K562 (cell line): ENCODE data around the gene AMBRA1. TPM values are rescaled to one million over a fixed set of nuclear protein-coding genes. Genes with fewer than 3 reads are reported as not detected.
A peak's percentile ranks its signal among the peaks of the same experiment; 100 is the strongest.

Experiments
- BACH1 ChIP-seq: fragments of 200-800 bp; sonication (Bioruptor generic); IDR thresholded peaks from 2 replicates; pipeline ENCODE4 v1.6.1; 2016; ENCODE audit warnings: missing genetic modification characterization, missing compliant biosample characterization
- ETV5 ChIP-seq: sonication (generic); formaldehyde crosslinking; IDR thresholded peaks from 2 replicates; pipeline ENCODE4 v1.4.0; 2020; ENCODE audit warnings: low read depth, mild to moderate bottlenecking, missing genetic modification reagents
- PHB ChIP-seq: fragments of 250-450 bp; sonication (Bioruptor Pico); IDR thresholded peaks from 2 replicates; pipeline ENCODE4 v1.5.0; 2021
- PML ChIP-seq: IDR thresholded peaks from 2 replicates; pipeline ENCODE4 v1.6.1; 2012; ENCODE audit warnings: low read length, inconsistent platforms
- SRF ChIP-seq, 2 experiments: fragments of 250-450, 450-650 bp in 1 of 2; sonication (Bioruptor Pico) in 1 of 2; sonication (generic) in 1 of 2; formaldehyde crosslinking; IDR thresholded peaks; 2 replicates each; pipeline versions ENCODE4 v1.5.0 to v1.5.1; 2020 to 2022; ENCODE audit warnings: mild to moderate bottlenecking in 1 of 2, missing genetic modification reagents in 1 of 2
- TBL1XR1 ChIP-seq, 2 experiments: IDR thresholded peaks; 2 replicates each; pipeline ENCODE4 v1.6.1; 2012; ENCODE audit warnings: improper control_type of control experiment in 2 of 2, low read length in 2 of 2, mild to moderate bottlenecking in 1 of 2
- polyA plus RNA-seq, 8 experiments: library from polyadenylated mRNA; depleted of rRNA in 4 of 8; stranded (reverse) in 5 of 8; unstranded in 3 of 8; fragments of >200 nt; fragmentation: Nextera tagmentation in 2 of 8; fragmentation: Illumina TruSeq in 1 of 8; extraction: Ambion mirVana in 2 of 8; extraction: Trizol in 1 of 8; gene quantifications; 2 replicates each; pipeline versions ENCODE4 v1.2.1 to v1.2.3, GENCODE V29; 2011 to 2014; ENCODE audit warnings: inconsistent platforms in 1 of 8, missing spikeins in 1 of 8
- total RNA-seq, 7 experiments: library from RNA; depleted of rRNA in 6 of 7; stranded (reverse); fragments of >200 nt in 6 of 7; fragmentation: Illumina TruSeq in 2 of 7; extraction: Trizol in 2 of 7; gene quantifications; 2 replicates each; pipeline versions ENCODE4 v1.2.1 to v1.2.3, GENCODE V29; 2011 to 2021; ENCODE audit warnings: low replicate concordance in 1 of 7
- TF ChIP-seq, protein P1 (sequence below): sonication (generic); formaldehyde crosslinking; IDR thresholded peaks from 2 replicates; pipeline ENCODE4 v1.8.0; 2023; ENCODE audit warnings: missing genetic modification reagents, mild to moderate bottlenecking, borderline replicate concordance
- TF ChIP-seq, protein P2 (sequence below), 3 experiments: fragments of 200-800 bp in 1 of 3; fragments of 250-450 bp in 1 of 3; fragments of 450-650 bp in 1 of 3; sonication (Bioruptor Pico) in 1 of 3; sonication (Bioruptor generic) in 1 of 3; formaldehyde crosslinking in 1 of 3; IDR thresholded peaks; 2 replicates each; pipeline versions ENCODE4 v1.6.1 to v1.8.0; 2016 to 2022; ENCODE audit warnings: mild to moderate bottlenecking in 2 of 3, missing genetic modification characterization in 2 of 3, missing compliant biosample characterization in 1 of 3, moderate library complexity in 1 of 3
- TF ChIP-seq, protein P3 (sequence below): fragments of 450-650 bp; conservative IDR thresholded peaks from 2 replicates; pipeline ENCODE4 v1.6.1; 2016; ENCODE audit warnings: missing genetic modification characterization, low read depth, mild to moderate bottlenecking, missing compliant biosample characterization, moderate library complexity
- TF ChIP-seq, protein P4 (sequence below): fragments of 200-800 bp; sonication (Bioruptor generic); IDR thresholded peaks from 2 replicates; pipeline ENCODE4 v1.6.1; 2016; ENCODE audit warnings: missing genetic modification characterization, missing compliant biosample characterization

The AMBRA1 gene
- total and polyA plus RNA-seq, 9 of the 15 experiments (the other 6 are each of a cell fraction or from before 2014, with no cell fraction given): 0.15 to 24.5 (median 13.0) TPM

DNA sequence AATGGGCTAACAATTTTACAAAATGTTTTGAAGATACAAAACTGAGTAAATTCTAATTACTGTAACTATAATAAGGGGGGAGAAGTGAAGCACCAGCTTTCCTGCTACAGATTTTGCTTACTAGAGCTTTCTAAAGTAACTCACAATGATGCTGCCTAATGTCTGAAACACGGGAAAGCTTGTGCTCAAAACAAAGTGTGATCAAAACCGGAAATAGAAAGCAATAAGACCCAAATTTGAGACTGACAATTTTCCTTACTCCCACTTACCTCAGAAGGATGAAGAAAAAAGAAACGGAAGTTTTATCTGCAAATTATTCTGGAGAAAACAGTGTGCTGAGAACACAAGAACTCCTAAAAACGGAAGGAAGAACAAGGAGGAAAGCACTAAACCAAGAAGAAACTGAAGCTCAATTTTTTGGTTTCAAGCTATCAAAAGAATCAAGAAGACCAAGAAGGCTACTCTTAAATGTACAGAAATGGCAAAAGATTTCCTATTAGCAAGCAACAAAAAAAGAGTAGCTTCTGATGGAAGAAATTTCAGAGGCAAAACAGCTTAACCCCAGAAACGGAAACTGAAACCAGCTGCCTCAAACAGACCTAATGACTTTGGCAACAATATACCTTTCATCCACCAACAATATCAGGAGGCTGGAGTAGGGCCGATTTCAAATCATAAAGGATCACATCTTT is 33.4 kb downstream of the AMBRA1 start (continued):
- TF ChIP-seq, protein P1, sequence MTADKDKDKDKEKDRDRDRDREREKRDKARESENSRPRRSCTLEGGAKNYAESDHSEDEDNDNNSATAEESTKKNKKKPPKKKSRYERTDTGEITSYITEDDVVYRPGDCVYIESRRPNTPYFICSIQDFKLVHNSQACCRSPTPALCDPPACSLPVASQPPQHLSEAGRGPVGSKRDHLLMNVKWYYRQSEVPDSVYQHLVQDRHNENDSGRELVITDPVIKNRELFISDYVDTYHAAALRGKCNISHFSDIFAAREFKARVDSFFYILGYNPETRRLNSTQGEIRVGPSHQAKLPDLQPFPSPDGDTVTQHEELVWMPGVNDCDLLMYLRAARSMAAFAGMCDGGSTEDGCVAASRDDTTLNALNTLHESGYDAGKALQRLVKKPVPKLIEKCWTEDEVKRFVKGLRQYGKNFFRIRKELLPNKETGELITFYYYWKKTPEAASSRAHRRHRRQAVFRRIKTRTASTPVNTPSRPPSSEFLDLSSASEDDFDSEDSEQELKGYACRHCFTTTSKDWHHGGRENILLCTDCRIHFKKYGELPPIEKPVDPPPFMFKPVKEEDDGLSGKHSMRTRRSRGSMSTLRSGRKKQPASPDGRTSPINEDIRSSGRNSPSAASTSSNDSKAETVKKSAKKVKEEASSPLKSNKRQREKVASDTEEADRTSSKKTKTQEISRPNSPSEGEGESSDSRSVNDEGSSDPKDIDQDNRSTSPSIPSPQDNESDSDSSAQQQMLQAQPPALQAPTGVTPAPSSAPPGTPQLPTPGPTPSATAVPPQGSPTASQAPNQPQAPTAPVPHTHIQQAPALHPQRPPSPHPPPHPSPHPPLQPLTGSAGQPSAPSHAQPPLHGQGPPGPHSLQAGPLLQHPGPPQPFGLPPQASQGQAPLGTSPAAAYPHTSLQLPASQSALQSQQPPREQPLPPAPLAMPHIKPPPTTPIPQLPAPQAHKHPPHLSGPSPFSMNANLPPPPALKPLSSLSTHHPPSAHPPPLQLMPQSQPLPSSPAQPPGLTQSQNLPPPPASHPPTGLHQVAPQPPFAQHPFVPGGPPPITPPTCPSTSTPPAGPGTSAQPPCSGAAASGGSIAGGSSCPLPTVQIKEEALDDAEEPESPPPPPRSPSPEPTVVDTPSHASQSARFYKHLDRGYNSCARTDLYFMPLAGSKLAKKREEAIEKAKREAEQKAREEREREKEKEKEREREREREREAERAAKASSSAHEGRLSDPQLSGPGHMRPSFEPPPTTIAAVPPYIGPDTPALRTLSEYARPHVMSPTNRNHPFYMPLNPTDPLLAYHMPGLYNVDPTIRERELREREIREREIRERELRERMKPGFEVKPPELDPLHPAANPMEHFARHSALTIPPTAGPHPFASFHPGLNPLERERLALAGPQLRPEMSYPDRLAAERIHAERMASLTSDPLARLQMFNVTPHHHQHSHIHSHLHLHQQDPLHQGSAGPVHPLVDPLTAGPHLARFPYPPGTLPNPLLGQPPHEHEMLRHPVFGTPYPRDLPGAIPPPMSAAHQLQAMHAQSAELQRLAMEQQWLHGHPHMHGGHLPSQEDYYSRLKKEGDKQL (CRISPR knock-in tag): no peak
- TF ChIP-seq, protein P2, sequence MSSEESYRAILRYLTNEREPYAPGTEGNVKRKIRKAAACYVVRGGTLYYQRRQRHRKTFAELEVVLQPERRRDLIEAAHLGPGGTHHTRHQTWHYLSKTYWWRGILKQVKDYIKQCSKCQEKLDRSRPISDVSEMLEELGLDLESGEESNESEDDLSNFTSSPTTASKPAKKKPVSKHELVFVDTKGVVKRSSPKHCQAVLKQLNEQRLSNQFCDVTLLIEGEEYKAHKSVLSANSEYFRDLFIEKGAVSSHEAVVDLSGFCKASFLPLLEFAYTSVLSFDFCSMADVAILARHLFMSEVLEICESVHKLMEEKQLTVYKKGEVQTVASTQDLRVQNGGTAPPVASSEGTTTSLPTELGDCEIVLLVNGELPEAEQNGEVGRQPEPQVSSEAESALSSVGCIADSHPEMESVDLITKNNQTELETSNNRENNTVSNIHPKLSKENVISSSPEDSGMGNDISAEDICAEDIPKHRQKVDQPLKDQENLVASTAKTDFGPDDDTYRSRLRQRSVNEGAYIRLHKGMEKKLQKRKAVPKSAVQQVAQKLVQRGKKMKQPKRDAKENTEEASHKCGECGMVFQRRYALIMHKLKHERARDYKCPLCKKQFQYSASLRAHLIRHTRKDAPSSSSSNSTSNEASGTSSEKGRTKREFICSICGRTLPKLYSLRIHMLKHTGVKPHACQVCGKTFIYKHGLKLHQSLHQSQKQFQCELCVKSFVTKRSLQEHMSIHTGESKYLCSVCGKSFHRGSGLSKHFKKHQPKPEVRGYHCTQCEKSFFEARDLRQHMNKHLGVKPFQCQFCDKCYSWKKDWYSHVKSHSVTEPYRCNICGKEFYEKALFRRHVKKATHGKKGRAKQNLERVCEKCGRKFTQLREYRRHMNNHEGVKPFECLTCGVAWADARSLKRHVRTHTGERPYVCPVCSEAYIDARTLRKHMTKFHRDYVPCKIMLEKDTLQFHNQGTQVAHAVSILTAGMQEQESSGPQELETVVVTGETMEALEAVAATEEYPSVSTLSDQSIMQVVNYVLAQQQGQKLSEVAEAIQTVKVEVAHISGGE (CRISPR knock-in tag; IDR thresholded peaks at IDR 0.05): no peak
- TF ChIP-seq BACH1 (no peak), SRF (CRISPR knock-in tag; IDR thresholded peaks at IDR 0.05) (0 out of 4 replicates have a peak, but pooled peaks of 1 of the 2 experiments have one; percentile 43), ETV5 (CRISPR knock-in tag) (no peak), PML (0 out of 2 replicates have a peak, but pooled peaks have one; percentile 24), PHB (CRISPR knock-in tag) (no peak), TBL1XR1 (IDR thresholded peaks at IDR 0.05; ENCODE audit: low read length in 2 of 2) (0 out of 4 replicates have a peak, but pooled peaks of 1 of the 2 experiments have one; percentile 23)
- TF ChIP-seq, protein P3, sequence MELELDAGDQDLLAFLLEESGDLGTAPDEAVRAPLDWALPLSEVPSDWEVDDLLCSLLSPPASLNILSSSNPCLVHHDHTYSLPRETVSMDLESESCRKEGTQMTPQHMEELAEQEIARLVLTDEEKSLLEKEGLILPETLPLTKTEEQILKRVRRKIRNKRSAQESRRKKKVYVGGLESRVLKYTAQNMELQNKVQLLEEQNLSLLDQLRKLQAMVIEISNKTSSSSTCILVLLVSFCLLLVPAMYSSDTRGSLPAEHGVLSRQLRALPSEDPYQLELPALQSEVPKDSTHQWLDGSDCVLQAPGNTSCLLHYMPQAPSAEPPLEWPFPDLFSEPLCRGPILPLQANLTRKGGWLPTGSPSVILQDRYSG (tag): no peak
- TF ChIP-seq, protein P4, sequence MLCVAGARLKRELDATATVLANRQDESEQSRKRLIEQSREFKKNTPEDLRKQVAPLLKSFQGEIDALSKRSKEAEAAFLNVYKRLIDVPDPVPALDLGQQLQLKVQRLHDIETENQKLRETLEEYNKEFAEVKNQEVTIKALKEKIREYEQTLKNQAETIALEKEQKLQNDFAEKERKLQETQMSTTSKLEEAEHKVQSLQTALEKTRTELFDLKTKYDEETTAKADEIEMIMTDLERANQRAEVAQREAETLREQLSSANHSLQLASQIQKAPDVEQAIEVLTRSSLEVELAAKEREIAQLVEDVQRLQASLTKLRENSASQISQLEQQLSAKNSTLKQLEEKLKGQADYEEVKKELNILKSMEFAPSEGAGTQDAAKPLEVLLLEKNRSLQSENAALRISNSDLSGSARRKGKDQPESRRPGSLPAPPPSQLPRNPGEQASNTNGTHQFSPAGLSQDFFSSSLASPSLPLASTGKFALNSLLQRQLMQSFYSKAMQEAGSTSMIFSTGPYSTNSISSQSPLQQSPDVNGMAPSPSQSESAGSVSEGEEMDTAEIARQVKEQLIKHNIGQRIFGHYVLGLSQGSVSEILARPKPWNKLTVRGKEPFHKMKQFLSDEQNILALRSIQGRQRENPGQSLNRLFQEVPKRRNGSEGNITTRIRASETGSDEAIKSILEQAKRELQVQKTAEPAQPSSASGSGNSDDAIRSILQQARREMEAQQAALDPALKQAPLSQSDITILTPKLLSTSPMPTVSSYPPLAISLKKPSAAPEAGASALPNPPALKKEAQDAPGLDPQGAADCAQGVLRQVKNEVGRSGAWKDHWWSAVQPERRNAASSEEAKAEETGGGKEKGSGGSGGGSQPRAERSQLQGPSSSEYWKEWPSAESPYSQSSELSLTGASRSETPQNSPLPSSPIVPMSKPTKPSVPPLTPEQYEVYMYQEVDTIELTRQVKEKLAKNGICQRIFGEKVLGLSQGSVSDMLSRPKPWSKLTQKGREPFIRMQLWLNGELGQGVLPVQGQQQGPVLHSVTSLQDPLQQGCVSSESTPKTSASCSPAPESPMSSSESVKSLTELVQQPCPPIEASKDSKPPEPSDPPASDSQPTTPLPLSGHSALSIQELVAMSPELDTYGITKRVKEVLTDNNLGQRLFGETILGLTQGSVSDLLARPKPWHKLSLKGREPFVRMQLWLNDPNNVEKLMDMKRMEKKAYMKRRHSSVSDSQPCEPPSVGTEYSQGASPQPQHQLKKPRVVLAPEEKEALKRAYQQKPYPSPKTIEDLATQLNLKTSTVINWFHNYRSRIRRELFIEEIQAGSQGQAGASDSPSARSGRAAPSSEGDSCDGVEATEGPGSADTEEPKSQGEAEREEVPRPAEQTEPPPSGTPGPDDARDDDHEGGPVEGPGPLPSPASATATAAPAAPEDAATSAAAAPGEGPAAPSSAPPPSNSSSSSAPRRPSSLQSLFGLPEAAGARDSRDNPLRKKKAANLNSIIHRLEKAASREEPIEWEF (CRISPR knock-in tag): no peak
